ENCODE results near the gene AIM2.

Gene AIM2, protein sequence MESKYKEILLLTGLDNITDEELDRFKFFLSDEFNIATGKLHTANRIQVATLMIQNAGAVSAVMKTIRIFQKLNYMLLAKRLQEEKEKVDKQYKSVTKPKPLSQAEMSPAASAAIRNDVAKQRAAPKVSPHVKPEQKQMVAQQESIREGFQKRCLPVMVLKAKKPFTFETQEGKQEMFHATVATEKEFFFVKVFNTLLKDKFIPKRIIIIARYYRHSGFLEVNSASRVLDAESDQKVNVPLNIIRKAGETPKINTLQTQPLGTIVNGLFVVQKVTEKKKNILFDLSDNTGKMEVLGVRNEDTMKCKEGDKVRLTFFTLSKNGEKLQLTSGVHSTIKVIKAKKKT

DNA sequence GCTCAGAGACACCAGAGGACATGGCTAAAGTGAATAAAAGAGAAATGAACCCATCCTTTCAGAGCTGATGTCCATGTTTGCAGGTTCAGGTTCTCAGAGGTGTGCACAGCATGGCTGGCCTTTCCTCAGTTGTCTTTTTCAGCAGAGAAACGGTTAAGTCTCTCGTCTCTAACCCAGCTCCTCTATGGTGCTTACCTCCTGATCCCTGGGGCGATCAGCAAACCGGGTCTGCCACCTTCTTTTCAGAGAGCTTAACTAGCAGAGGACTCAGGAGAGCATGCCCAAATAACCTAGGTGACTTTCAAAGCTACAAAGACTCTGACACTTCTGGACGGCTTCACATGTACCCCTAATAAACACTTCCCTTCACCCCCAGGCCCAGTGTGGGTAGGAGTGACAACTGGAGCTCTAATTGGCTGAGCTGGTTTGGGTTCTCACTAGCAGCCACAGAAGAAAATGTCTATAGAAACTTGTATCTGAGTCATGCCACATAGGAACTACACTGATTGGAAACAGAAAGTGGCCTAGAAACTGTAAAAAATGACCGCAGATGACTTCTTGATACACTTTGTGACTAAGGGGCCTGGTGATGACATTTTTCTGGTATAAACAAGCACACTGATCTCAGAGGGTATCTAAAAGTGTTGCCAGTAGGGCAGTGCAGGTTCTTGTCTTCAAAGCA is at the start of gene AIM2:
TSS of gene AIM2 (minus strand) at position 329 of the 682 bp plus-strand sequence. CDS start 3,267 bp downstream, outside the sequence.
- TF ChIP-seq, protein P1, sequence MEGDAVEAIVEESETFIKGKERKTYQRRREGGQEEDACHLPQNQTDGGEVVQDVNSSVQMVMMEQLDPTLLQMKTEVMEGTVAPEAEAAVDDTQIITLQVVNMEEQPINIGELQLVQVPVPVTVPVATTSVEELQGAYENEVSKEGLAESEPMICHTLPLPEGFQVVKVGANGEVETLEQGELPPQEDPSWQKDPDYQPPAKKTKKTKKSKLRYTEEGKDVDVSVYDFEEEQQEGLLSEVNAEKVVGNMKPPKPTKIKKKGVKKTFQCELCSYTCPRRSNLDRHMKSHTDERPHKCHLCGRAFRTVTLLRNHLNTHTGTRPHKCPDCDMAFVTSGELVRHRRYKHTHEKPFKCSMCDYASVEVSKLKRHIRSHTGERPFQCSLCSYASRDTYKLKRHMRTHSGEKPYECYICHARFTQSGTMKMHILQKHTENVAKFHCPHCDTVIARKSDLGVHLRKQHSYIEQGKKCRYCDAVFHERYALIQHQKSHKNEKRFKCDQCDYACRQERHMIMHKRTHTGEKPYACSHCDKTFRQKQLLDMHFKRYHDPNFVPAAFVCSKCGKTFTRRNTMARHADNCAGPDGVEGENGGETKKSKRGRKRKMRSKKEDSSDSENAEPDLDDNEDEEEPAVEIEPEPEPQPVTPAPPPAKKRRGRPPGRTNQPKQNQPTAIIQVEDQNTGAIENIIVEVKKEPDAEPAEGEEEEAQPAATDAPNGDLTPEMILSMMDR (IDR thresholded peaks at IDR 0.05; ENCODE audit: control extremely low read depth, extremely low read depth, low read depth, missing control alignments) = no peak
- CTCF ChIA-PET = interaction anchor here (1.2 to 2.6 kb wide), 6 partner anchors 12 to 570 kb away, joined by 3 to 17 read pairs (median 4); partner anchors contain the start of gene IFI16
- DNase-seq (ENCODE audit: extremely low spot score) = peak; percentile 61
- POLR2A ChIA-PET = no interaction called here

DNA sequence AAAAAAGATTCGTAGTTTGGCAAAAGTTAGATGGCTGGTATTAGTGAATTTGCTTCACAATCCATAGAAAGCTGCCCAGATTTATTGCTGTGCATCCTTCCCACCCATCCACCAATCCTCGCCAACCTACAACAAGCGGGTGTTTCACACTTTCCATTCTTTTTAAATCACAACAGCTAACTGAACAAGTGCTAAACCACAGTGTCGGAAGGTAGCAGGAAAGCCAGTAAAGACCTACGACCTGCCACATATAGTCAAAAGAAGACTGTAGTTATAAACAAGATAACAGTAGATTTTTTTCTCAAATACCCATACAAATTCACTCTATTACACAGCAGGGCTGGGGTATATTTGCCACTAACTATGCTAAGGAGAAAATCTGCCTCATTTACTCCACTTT is 47.0 kb upstream of the AIM2 start:
- POLR2A ChIA-PET = no interaction called here
- DNase-seq (ENCODE audit: extremely low spot score) = no peak
- CTCF ChIA-PET = interaction anchor here (0.8 to 5.2 kb wide), 4 partner anchors 9 to 618 kb away, joined by 3 to 23 read pairs (median 8); no protein-coding TSS in a partner anchor
- TF ChIP-seq, protein P1 (IDR thresholded peaks at IDR 0.05; ENCODE audit: control extremely low read depth, extremely low read depth, low read depth, missing control alignments) = no peak

DNA sequence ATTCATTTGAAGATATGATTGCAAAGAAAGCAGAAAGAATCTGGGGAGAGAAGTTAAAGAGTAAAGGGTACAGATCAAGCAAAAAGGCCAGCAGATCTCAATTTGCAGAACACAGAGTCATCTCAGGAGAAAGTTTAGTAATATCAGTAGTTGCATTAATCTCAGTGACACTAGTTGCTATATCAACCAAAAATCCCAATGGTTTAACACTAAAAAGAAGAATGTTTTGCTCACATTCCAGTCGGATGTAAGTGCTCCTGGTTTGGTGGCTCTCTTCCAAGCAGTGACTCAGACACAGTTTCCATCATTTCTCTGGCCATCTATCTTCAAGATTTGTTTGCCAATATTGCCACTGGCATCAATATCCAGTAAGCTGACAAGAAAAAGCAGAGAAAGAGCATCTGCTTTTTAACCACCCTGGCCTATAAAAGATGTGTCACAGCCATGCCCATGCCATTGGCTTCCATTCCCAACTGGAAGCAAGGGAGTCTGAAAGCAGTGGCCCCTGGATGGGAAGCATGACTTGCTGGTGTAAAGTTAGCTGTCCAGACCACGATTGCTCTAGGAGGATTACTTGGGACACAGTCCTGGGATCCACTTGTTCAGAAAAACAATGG is 45.5 kb upstream of the AIM2 start:
- ChIA-PET POLR2A (interaction anchor here (0.6 kb wide), 1 partner anchor 783 kb away, joined by 5 read pairs; no protein-coding TSS in a partner anchor), CTCF (interaction anchor here (1.4 to 5.2 kb wide), 4 partner anchors 8 to 92 kb away, joined by 5 to 23 read pairs (median 10); no protein-coding TSS in a partner anchor)
- TF ChIP-seq, protein P1 (IDR thresholded peaks at IDR 0.05; ENCODE audit: control extremely low read depth, extremely low read depth, low read depth, missing control alignments) = no peak
- DNase-seq (ENCODE audit: extremely low spot score) = peak; percentile 36

DNA sequence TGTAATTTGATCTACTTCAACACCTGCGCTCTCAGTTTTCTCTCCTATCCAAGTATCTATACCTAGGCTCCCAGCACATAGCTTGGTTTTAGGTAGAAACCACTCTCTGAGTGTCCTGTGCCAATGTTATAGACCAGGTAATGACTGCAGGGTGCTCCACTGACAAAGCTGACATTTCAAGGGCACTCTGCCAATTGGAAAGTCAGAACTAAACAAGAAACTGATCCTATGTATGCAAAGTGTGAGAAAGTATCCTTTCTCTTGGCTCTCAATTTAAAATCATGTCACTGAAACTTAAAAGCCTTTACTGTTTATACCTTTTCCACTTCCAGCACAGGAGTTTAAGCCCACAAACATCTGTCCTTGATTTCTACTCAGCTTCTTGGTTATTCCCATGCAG is 45.0 kb upstream of the AIM2 start:
- no peak for DNase-seq (ENCODE audit: extremely low spot score)
- TF ChIP-seq, protein P1 (IDR thresholded peaks at IDR 0.05; ENCODE audit: control extremely low read depth, extremely low read depth, low read depth, missing control alignments) = no peak
- POLR2A ChIA-PET = no interaction called here
- CTCF ChIA-PET = interaction anchor here (1.2 to 5.2 kb wide), 5 partner anchors 9 to 92 kb away, joined by 4 to 23 read pairs (median 8); no protein-coding TSS in a partner anchor

DNA sequence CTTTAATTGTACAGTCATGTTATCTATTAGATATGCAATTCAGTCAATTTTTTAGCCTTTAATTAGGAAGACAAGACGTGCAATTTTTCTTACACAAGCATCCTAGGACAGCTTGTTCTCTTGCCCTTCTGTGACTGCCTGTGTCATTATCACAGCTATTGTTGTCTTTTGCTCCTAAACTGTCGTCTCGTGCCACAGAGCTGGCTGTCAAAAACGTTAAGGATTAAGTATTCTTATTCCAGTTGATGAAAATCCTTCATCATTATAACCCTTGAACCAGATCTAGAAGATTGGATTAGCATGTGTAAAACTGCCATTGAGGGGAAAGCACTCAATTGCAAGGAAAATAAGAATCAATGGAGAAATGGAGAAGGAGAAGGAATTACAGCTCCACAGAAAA is 43.8 kb upstream of the AIM2 start:
- TF ChIP-seq, protein P1 (IDR thresholded peaks at IDR 0.05; ENCODE audit: control extremely low read depth, extremely low read depth, low read depth, missing control alignments) = no peak
- POLR2A ChIA-PET = no interaction called here
- CTCF ChIA-PET = interaction anchor here (1.2 to 5.2 kb wide), 4 partner anchors 10 to 78 kb away, joined by 4 to 23 read pairs (median 6); no protein-coding TSS in a partner anchor
- no peak for DNase-seq (ENCODE audit: extremely low spot score)

All from GM10248 (cell line).